Stimulated activated CD8-positive, alpha-beta memory T cell treated with anti-CD3 and anti-CD28 coated beads, Interleukin-2, amount 100 ng/mL, for 48 hours (primary cell): ENCODE data around the gene UNCX.
A peak's percentile ranks its signal among the peaks of the same experiment; 100 is the strongest.
"Not testable (repeated sequence)": the region's sequence is repeated elsewhere in the genome, so short reads cannot be mapped to it uniquely, and the experiment has no call there.

Experiments used
- DNase-seq, 2 donors: peaks; one replicate each; pipeline ENCODE4 v3.0.0-alpha.2; 2020; ENCODE audit warnings: low read depth in 2 of 2

The UNCX gene

DNA sequence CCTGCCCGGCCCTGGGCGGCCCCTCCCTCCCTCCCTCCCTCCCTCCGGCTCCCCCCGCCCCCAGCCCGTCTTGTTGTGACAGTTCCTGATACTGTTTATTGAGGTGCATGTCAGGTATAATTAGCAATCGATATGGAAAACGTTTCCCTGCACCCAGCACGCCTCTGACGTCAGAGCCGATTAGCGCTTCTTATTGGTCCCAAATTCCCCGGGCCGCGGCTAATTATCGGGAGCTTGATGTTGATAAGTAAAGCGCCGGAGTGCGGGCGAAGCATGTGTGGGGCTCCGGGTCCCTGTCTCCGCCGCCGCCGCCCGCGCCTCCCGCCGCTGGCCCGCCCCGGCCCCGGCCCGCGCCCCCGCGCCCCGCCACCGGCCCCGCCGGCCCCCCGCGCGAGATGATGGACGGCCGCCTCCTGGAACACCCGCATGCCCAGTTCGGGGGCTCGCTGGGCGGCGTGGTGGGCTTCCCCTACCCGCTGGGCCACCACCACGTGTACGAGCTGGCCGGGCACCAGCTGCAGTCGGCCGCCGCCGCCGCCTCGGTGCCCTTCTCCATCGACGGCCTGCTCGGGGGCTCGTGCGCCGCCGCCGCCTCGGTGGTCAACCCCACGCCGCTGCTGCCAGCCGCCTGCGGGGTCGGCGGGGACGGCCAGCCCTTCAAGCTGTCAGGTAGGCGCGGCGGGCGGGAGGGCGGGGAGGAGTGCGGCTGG lies at the start of gene UNCX:
Gene UNCX (plus strand): TSS at position 250 of the 710 bp plus-strand sequence. CDS start 146 bp downstream, at position 396.
- no peak for DNase-seq

DNA sequence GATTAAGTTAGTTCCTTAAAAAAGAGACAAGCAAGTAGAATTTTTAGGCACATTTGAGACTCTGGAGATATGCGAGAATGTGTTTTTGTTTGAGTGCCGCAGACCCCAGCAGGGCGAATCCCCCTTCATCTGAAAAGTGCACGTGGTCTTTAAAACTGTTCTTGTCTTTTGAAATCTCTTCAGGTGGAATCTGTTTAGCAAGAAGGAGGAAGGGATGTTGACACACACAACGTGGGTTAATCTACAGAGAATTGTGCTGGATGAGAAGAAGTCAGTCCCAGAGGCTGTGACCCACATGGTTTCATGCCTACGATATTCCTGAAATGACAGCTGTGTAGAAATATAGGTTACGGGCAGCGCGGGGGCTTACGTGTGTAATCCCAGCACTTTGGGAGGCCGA lies 45.5 kb upstream of the UNCX start:
- no peak for DNase-seq

DNA sequence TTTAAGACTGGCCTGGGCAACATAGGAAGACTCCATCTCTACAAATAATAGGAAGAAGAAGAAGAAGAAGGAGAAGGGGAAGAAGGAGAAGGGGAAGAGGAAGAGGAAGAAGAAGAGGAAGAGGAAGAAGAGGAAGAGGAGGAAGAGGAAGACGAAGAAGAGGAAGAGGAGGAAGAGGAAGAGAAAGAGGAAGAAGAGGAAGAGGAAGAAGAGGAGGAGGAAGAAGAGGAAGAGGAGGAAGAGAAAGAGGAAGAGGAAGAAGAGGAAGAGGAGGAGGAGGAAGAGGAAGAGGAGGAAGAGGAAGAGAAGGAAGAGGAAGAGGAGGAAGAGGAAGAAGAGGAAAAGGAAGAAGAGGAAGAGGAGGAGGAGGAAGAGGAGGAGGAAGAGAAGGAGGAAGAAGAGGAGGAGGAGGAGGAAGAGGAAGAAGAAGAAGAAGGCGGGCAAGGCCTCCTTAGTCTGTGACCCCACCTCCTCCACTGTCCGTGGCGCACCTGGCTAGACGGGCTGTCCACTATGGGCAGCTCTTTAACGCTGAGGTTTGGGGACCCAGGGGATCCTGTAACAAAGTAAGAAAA lies 43.9 kb upstream of the UNCX start:
- no peak for DNase-seq

DNA sequence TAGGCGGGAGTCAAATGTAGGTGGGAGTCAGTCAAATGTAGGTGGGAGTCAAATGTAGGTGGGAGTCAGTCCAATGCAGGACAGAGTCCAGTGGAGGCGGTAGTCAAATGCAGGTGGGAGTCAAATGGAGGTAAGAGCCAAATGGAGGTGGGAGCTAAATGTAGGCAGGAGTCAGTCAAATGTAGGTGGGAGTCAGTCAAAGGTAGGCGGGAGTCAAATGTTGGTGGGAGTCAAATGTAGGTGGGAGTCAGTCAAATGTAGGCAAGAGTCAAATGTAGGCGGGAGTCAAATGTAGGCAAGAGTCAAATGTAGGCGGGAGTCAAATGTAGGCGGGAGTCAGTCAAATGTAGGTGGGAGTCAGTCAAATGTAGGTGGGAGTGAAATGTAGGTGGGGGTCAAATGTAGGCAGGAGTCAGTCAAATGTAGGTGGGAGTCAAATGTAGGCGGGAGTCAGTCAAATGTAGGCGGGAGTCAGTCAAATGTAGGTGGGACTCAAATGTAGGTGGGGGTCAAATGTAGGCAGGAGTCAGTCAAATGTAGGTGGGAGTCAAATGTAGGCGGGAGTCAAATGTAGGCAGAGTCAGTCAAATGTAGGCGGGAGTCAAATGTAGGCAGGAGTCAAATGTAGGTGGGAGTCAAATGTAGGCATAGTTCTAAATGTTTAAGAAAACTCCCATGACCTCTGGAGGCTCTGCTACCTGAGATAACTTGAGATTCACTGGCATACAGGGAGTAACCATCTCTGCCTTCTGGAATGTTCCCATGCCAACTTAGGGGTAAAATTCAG lies 42.5 kb upstream of the UNCX start:
- DNase-seq: no peak

DNA sequence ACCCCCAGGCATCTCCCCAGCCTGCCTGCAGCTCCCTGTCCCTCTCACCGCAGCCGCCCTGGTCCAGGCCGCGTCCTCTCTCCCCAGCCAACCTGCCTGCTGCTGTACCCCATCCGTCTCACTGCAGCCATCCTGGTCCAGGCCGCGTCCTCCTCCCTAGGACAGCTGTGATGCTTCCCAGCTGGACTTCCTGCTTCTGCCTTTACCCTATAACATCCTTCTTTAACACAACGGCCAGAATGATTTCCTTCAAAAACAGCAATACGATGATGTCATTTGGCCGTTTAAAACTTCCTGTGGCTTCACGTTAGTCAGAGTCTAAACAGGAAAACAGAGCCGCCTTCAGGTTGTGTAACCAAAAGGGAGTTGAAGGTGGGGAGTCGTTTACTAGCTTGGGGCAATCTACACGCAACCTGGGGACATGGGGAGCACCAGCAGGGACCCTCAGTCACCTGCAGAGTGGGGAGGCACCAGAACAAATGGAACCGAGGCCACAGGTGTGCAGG lies 40.4 kb upstream of the UNCX start:
- no peak for DNase-seq

DNA sequence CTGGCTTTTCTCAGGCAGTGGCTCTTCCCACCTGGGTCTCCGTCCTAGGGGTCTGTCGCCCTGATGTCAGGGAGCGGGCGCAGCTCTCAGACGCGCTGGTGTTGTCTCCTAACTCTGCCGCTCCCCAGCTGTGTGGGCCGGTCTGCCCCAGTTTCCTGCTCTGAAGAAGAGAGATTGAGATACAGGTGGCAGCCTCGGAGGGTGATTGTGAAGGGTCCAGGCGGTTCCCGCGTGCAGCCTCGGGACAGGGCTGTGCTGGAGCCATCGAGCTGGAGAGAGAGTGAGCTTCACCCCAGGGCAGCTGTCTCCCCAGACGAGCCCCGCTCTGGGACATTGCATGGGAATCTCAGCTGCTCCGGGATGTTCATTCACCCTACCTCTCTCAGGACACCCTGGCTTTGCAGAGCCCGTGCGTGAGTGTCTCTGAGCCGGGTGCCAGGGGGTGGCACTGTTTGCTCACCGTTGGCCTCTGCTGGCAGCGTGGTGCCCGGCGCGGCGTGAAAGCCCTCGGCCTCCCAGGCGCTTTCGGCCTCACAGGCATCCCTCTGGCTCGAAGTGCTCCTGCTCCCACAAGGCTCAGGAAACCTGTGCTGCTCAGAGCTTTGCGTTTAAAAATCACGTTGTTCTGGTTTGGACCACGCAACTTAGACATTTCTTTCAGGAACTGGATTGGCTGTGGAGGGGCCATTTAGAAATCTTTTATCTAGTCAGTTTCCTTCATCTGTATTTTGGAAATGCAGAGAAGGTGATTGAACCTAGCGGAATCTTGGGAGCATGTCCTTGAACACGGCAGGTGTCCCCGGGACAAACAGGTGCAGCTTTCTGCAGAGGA lies 38.9 kb upstream of the UNCX start:
- DNase-seq: peak in 1 of 2 donors; percentile 14

DNA sequence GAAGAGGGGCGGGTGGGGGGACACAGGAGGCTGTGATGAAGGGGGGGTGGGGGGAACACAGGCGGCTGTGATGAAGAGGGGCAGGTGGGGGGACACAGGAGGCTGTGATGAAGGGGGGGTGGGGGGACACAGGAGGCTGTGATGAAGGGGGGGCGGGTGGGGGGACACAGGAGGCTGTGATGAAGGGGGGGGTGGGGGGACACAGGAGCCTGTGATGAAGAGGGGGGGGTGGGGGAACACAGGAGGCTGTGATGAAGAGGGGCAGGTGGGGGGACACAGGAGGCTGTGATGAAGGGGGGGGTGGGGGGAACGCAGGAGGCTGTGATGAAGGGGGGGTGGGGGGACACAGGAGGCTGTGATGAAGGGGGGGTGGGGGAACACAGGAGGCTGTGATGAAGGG lies 36.2 kb upstream of the UNCX start:
- DNase-seq: not testable (repeated sequence)

DNA sequence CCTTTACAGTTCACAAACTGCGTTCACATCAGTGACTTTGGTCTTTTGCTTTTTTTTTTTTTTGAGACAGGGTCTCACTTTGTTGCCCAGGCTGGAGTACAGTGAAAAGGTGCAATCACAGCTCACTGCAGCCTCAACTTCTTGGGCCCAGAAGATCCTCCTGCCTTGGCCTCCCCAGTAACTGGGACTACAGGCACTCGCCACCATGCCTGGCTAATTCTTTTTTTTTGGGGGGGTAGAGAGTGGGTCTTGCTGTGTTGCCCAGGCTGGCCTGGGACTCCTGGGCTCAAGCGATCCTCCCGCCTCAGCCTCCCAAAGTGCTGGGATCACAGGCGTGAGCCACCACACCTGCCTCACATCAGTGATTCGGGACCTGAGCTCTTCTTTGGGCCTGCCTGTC lies 35.7 kb upstream of the UNCX start:
- no peak for DNase-seq

DNA sequence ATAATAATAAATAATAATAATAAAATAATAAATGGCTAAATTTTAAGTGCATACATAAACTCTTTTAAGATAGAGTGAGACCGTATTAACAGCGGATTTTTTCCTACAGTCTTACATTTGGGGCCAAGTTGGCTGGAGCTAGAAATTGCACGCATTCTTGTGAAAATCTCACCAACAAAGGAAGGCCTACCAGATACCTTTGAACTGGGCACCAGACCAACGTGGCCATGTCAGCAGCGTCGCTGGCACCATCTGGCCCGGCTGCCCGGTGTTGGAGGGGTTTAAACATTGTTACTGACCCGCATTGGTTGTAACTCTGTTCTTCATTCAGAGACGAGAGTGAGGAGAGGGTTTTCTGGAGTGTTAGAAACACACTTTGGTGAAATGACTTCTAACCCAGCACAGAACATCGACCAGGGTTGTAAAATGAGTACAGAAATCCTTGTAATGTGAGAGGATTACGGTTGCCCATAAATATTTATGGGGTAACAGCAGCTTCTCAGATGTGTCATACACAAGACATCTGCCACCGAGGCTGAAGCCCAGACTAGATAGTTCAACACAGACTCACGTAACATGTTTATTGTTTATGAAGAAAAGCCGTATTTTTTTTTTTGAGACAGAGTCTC lies 34.6 kb upstream of the UNCX start:
- no peak for DNase-seq

DNA sequence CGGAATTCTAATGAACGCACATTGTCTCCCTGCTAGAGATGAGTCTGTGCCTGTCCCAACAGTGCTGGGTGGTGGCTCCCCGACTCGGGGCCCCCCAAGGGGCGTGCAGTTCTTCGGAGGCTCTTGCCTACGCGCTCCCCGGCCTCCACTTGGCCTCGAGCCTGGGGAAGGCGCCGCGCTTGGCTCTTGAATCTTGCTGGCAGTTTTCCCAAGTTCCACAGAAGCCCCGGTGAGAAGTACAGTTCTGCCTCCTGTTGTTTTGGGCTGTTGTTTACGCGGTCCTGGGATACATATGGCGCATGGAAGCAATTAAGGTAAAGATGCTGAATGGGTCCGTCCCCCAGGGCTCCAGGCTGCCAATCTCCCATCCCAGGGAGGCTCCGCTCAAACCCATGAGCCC lies 32.6 kb upstream of the UNCX start:
- DNase-seq: no peak

DNA sequence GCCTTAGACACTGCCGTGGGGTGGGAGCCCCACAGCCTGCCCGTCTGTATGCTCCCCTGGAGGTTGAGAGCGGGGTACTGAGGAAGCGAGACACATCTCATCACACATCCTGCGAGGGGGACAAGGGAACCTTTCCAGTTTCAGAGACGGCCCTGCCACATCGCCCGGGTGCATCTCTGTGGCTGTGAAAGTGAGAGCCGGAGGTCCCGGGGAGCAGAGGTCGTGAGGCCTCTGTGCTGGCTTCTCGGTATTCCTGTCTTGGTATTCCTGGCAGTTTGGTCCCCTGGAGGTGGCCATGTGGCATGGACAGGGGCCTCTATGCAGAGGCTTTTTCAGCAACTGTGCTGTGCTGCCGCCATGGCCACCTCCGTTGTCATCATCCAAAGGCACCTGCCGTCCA lies 30.8 kb upstream of the UNCX start:
- DNase-seq: no peak

DNA sequence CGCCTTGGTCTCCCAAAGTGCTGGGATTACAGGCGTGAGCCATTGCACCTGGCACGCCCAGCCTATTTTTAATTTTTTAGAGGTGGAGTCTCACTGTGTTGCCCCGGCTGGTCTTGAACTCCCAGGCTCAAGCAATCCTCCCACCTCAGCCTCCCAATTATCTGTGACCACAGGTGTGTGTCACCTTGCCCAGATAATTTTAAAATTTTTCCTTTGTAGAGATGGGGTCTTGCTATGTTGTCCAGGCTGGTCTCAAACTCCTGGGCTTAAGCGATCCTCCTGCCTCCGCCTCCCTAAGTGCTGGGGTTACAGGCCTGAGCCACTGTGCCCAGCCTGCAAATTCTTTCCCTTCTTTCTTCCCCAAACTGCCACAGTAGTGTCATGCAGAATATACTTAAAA lies 29.8 kb upstream of the UNCX start:
- DNase-seq: not testable (repeated sequence)

DNA sequence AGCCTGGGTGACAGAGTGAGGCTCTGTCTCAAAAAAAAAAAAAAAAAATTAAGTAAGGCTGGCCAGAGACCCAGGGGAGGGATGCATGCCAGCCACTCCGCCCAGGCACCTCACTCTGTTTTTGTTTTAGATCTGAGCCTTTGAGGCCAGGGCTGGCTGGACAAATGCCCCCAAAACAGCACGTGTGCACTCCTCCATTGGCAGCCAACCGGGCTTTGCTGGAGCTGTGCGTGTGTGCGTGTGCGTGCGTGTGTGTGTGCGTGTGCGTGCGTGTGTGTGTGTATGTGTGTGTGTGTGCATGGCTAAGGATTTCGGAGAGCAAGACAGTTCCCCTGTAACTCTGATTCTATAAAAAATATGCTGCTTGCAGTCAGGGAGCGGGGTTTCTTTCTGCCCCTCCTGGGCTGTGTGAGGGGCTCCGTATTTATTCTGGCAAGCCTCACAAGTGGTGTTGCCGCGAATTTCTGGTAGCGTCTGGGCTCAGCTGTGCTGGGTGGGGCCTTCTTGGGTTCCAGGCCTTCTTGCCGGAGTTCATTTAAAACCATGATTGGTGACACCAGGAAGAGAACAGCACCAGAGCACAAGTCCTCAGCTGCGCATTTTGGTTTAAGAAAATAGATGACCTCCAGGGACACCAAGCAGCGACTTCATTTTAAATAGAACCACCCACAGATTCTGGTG lies 28.1 kb upstream of the UNCX start:
- DNase-seq: no peak

DNA sequence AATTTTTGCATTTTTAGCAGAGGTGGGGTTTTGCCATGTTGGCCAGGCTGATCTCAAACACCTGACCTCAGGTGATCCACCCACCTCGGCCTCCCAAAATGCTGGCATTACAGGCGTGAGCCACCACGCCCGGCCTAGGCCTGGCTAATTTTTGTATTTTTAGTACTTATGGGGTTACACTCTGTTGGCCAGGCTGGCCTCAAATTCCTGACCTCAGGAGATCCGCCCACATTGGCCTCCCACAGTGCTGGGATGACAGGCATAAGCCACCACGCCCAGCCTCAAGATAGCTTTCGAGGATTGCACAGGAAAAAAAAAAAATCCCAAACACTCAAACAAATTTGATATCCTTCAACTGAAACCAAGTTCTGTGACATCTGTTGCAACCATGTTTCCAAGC lies 26.9 kb upstream of the UNCX start:
- DNase-seq: not testable (repeated sequence)

DNA sequence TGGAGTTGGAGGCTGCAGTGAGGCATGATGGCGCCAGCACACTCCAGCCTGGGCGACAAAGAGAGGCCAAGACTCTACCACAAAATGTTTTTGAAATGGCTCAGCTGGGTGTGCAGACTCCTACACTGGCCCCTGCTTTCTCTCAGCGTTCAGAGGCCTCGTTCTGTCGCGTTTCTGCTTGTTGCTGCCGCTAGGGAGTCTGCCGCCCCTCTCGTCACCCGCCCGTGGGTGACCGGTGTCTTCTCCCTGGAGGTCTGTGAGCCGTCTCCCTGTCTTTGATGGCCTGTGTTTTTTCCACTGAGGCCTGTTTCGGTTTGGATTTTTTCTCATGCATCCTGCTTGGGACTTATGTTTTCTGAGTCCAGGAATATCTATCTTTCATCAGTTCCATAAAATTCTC lies 23.6 kb upstream of the UNCX start:
- no peak for DNase-seq

DNA sequence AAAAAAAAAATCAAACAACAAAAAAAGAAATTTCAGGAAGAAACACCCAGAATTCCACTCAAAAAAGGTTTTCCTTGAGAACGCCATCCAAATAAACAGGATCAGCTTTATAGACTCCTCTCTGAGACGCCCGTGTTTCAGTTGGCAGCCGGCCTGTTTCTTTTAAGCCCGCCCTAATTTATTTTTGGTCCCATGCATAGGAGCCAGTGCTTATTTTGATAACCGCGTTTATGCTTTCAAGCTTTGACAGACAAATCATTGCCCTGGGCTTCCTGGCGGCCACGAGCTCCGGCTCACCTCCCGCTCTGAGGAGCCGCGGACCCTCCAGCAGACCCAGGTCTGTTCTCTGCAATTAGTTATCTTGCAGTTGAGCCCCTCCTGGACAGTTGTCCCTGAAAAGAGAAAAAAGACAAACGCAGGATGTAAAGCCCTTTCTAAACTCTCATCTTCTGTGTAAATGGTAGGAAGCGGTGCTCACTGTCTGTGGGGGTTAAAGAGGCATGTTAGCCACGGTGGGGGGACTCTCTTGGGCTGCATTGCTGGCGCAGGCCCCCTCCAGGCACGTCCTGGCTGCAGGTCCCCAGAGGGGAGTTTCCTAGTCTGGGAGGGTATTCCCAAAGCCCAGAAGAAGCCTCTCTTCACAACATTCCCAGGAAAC lies 22.2 kb upstream of the UNCX start:
- no peak for DNase-seq

DNA sequence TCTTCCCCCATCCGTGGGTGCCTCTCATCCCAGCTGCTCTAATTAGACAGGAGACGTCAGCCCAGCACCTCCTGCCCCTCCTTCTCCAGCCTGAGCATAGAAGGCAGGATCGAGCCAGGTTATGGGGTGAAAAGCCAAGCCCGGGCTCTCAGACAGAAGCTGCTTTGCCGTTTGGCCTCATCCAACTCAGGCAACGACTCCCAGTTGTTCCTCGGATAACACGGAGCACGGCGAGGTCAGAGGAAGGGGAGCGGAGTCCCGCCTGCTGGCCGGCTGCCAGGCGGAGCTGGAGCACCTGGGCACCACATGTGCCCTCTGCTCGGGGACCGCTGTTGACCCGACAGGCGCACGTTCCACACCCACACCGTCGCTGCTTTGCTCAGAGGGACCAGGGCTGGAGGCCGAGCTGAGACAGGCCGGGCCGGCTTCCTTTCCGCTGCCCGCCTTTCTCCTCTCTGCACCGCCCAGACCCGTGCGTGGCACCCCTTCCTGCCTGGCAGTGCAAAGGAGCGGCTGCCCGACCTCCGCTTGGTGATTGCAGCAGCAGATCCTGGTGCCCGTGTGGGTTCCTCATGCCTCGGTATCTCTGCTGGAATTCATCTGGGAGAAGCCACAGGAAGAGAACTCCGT lies 21.6 kb upstream of the UNCX start:
- DNase-seq: no peak

DNA sequence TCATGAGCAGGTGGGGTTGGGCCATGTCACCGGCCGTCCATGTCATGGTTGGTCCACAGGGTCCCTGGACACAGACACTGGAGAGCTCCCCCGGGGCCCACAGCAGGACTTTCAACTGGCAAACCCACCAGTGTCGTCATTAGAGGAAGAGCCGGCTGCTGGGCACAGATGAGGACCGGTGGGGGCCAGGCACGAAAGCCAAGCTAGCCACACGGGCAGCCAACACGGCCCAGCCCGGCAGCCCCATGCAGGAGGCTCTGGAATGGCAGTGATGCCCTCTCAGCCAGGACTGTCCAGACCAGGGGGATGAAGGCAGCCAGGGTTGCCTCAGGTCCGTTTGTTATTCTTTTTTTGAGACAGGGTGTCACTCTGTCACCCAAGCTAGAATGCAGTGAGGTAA lies 21.1 kb upstream of the UNCX start:
- DNase-seq: no peak

DNA sequence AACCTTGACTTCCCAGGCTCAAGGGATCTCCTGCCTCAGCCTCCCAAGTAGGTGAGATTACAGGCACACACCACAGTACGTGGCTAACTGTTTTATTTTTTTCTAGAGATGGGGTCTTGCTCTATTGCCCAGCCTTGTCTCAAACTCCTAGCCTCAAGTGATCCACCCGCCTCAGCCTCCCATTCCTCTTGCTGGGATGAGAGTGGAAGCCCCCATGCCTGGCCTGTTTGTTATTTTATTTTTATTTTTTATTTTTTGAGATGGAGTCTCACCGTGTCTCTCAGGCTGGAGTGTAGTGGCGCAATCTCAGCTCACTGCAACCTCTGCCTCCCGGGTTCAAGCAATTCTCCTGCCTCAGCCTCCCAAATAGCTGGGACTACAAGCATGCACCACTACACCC lies 20.6 kb upstream of the UNCX start:
- DNase-seq: not testable (repeated sequence)

DNA sequence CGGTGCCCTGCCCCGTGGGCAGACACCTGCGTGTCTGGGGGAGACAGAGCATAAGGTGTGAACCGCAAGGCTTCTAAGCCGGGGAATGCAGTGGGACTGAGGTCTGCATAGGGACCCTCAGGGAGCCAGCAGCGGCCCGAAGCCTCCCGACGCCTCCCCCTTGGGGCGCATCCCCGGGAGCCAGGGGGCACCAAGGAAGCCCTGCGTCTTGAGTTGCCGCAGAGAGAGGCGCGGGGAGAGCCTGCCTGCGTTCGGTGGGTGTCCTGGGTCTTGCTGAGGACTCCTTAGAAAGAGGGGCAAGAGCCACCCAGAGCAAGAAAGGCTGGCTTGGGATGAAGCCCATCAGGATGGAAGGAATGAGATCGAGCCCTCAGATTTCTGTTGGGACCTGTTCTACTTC lies 18.2 kb upstream of the UNCX start:
- no peak for DNase-seq
